ENCODE measurements around the gene STXBP1. TPM values are rescaled to one million over a fixed set of nuclear protein-coding genes. Genes with fewer than 3 reads are reported as not detected.

STXBP1 gene
- total and polyA plus RNA-seq, 2 of the 13 experiments (the other 11 are each of a cell fraction or from before 2014, with no cell fraction given): 2.9 TPM

DNA sequence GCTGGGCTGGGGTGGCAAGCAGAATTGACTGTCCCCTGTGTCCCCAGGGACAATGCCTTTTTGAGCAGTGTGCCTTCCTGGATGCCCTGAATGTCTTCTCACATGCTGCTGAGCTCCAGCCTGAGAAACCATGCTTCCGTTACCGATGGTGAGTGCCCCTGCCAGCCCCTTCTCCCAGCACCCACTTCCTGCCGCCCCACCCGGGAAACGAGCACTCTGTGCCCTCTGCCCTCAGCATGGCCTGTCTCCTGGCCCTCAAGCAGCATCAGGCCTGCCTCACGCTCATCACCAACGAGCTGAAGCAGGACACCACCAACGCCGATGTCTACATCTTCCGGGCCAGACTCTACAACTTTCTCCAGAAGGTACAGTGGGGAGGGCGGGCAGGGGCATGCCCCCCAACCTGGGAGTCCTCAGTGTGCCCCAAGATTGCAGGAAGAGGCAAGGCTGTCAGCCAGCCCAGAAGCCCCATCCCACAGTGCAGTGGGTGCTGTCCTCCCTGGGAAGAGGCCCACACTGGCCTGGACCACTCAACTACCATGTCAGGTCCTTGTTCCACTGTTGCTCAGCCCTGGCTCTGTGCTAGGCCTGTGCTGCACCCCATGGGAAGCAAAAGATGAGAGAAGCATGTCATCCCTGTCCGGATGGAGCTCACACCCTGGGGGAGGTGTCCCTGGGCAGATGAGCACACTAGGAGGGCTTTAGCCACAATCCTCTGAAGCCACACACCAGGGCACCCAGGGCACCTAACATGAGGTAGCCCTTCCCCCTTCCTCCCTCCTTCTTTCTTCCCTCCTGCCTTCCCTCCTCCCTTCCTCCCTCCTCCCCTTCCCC lies 108.2 kb downstream of the STXBP1 start:
- Histone ChIP-seq H3K36me3 (replicated peaks in 1 of 2; ENCODE audit: control insufficient read depth in 1 of 2, insufficient read depth in 2 of 2, low read length in 2 of 2) (no peaks in the 10 kb centered on the region), H3K79me2 (ENCODE audit: insufficient read depth, low read length) (no peaks in the 10 kb centered on the region), H3K27me3 (ENCODE audit: control insufficient read depth in 1 of 2, insufficient read depth in 2 of 2, low read length in 2 of 2) (peaks cover 0 to 6% of the 10 kb centered on the region in 2 experiments; a peak in 2 of 5 replicates), H3K4me3 (replicated peaks in 1 of 3; ENCODE audit: insufficient read depth in 1 of 3, low read depth in 2 of 3, low read length in 3 of 3) (no peak overlapping the region), H3K27ac (ENCODE audit: extremely low read length, insufficient read depth, low read length) (no peak overlapping the region), H2AFZ (ENCODE audit: low read length) (no peak overlapping the region), H4K20me1 (ENCODE audit: insufficient read depth, low read length) (no peaks in the 10 kb centered on the region), H3K9ac (ENCODE audit: insufficient read depth, low read depth, low read length) (no peak overlapping the region), H3K4me1 (ENCODE audit: insufficient read depth, low read length) (peaks cover 25% of the 10 kb centered on the region), H3K9me3 (ENCODE audit: low read length) (no peaks in the 10 kb centered on the region), H3K4me2 (ENCODE audit: low read depth, low read length) (no peak overlapping the region)
- ATAC-seq (no peak), DNase-seq (ENCODE audit: low spot score) (no peak), FAIRE-seq (no peak)
- in situ Hi-C loops (cut with HindIII; ENCODE audit: extremely low pct_ligation_motif_present, low pct_unique_long_range_greater_than_20kb): no loop called here
- CTCF ChIA-PET (ENCODE audit: low intra/inter-chr PET ratio, low total read pairs): no interaction called here
- TF ChIP-seq RXRA (CRISPR knock-in tag; IDR thresholded peaks at IDR 0.05) (no peak), GABPB1 (CRISPR knock-in tag; IDR thresholded peaks at IDR 0.05) (no peak), HNRNPK (IDR thresholded peaks at IDR 0.05; ENCODE audit: low read depth, low read length, poor library complexity, severe bottlenecking) (peak; percentile 74)
- intact Hi-C loops (cut with micrococcal nuclease; ENCODE audit: unreplicated experiment): loop anchor here (10.0 kb wide), 1 partner anchor 215 kb away; no protein-coding TSS in a partner anchor
- POLR2A ChIA-PET: no interaction called here
- no TSS peak for BruUV-seq (replicated peaks)
- WGBS (ENCODE audit: low lambda C conversion rate): 45% methylated on average over 5 of the region's 12 CpGs

DNA sequence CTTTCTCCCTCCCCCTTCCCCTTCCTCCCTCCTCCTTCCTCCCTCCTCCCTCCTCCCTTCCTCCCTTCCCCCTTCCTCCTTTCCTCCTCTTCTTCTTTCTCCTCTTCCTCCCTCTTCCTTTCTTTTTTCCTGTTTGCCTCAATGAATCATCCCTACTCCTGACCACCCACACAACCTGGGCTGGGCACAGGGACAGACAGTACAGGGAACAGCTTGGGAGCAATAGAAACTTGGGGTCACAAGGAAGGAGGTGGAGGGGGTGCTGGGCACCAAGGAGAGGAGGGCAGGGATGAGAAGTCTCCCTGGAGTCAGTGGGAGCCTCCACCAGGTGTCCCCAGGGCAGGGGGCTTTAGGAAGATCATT lies 108.8 kb downstream of the STXBP1 start:
- intact Hi-C loops (cut with micrococcal nuclease; ENCODE audit: unreplicated experiment): loop anchor here (10.0 kb wide), 1 partner anchor 216 kb away; no protein-coding TSS in a partner anchor
- no peak for FAIRE-seq
- DNase-seq (ENCODE audit: low spot score): no peak
- CTCF ChIA-PET (ENCODE audit: low intra/inter-chr PET ratio, low total read pairs): no interaction called here
- H3K9ac ChIP-seq (ENCODE audit: insufficient read depth, low read depth, low read length): no peak overlapping the region
- no peaks in the 10 kb centered on the region for H3K9me3 ChIP-seq (ENCODE audit: low read length)
- H4K20me1 ChIP-seq (ENCODE audit: insufficient read depth, low read length): no peaks in the 10 kb centered on the region
- in situ Hi-C loops (cut with HindIII; ENCODE audit: extremely low pct_ligation_motif_present, low pct_unique_long_range_greater_than_20kb): no loop called here
- H3K79me2 ChIP-seq (ENCODE audit: insufficient read depth, low read length): no peaks in the 10 kb centered on the region
- no peak overlapping the region for H2AFZ ChIP-seq (ENCODE audit: low read length)
- POLR2A ChIA-PET: interaction anchor here (0.7 kb wide), 1 partner anchor 18 kb away, joined by 3 read pairs; no protein-coding TSS in a partner anchor
- no peak overlapping the region for H3K4me3 ChIP-seq (replicated peaks in 1 of 3; ENCODE audit: insufficient read depth in 1 of 3, low read depth in 2 of 3, low read length in 3 of 3)
- H3K4me1 ChIP-seq (ENCODE audit: insufficient read depth, low read length): peaks cover 25% of the 10 kb centered on the region
- no peak overlapping the region for H3K27ac ChIP-seq (ENCODE audit: extremely low read length, insufficient read depth, low read length)
- no peak overlapping the region for H3K4me2 ChIP-seq (ENCODE audit: low read depth, low read length)
- TF ChIP-seq NCOA5 (CRISPR knock-in tag; IDR thresholded peaks at IDR 0.05): no peak
- peak; percentile 39 for TF ChIP-seq HNRNPK (IDR thresholded peaks at IDR 0.05; ENCODE audit: low read depth, low read length, poor library complexity, severe bottlenecking)
- no peak for TF ChIP-seq FOXC1 (CRISPR knock-in tag; IDR thresholded peaks at IDR 0.05; ENCODE audit: borderline replicate concordance)
- no TSS peak for BruUV-seq (replicated peaks)
- peaks cover 0 to 6% of the 10 kb centered on the region in 2 experiments; a peak in 2 of 5 replicates for H3K27me3 ChIP-seq (ENCODE audit: control insufficient read depth in 1 of 2, insufficient read depth in 2 of 2, low read length in 2 of 2)
- no peaks in the 10 kb centered on the region for H3K36me3 ChIP-seq (replicated peaks in 1 of 2; ENCODE audit: control insufficient read depth in 1 of 2, insufficient read depth in 2 of 2, low read length in 2 of 2)
- no peak for ATAC-seq

All from HepG2 (cell line).